Measurements from ENCODE around the gene CNKSR3. TPM values are rescaled to one million over a fixed set of nuclear protein-coding genes. Genes with fewer than 3 reads are reported as not detected.

The CNKSR3 gene
- polyA plus RNA-seq, 1 of the 3 experiments (the other 2 are of a cell fraction): 1.6 TPM

DNA sequence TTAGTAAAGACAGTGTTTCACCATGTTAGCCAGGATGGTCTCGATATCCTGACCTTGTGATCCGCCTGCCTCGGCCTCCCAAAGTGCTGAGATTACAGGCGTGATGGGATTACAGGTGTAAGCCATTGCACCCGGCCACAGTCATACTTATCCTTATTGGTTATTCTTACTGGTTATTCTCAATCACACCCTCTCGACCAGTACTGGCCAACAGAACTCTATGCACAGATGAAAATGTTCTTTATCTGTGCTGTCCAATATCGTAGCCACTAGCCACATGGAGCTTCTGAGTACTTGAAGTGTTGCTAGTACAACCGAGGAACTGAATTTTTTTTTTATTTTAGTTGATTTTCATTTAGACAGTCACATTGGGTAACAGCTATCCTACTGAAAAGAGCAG lies 63.5 kb downstream of the CNKSR3 start:
- Histone ChIP-seq H3K9me2 (no peaks in the 10 kb centered on the region), H4K20me1 (ENCODE audit: insufficient read depth) (no peaks in the 10 kb centered on the region), H3K27ac (ENCODE audit: low read depth in 2 of 2, low read length in 1 of 2) (peak overlapping the region; percentile 89 to 99; a peak in 3 of 4 replicates), H3K36me3 (replicated peaks in 1 of 2; ENCODE audit: control insufficient read depth in 1 of 2, insufficient read depth in 2 of 2, low read length in 1 of 2) (no peaks in the 10 kb centered on the region), H2AFZ (ENCODE audit: low read depth) (no peak overlapping the region), H3K27me3 (ENCODE audit: insufficient read depth) (no peaks in the 10 kb centered on the region), H3K9me3 (no peaks in the 10 kb centered on the region), H3K4me2 (no peak overlapping the region), H3K9ac (no peak overlapping the region), H3F3A (replicated peaks; ENCODE audit: insufficient read depth) (peaks cover 16% of the 10 kb centered on the region), H3K4me1 (ENCODE audit: control insufficient read depth in 1 of 2, insufficient read depth in 2 of 2, low read depth in 1 of 2, low read length in 1 of 2) (peaks cover 23 to 39% of the 10 kb centered on the region in 2 experiments; a peak in 3 of 4 replicates), H3K79me2 (ENCODE audit: insufficient read depth) (peaks cover 3% of the 10 kb centered on the region; the same call in 1 of the 2 replicates), H3K4me3 (ENCODE audit: low read depth in 2 of 2, low read length in 1 of 2) (no peak overlapping the region)
- no peak for TF ChIP-seq GABPA (IDR thresholded peaks at IDR 0.05; ENCODE audit: low read depth)
- TF ChIP-seq MXI1 (IDR thresholded peaks at IDR 0.05; ENCODE audit: low read depth, low read length): no peak
- TF ChIP-seq IRF3 (IDR thresholded peaks at IDR 0.05; ENCODE audit: low read depth, low read length): no peak
- TF ChIP-seq RCOR1 (IDR thresholded peaks at IDR 0.05; ENCODE audit: low read length): no peak
- TF ChIP-seq, protein P1, sequence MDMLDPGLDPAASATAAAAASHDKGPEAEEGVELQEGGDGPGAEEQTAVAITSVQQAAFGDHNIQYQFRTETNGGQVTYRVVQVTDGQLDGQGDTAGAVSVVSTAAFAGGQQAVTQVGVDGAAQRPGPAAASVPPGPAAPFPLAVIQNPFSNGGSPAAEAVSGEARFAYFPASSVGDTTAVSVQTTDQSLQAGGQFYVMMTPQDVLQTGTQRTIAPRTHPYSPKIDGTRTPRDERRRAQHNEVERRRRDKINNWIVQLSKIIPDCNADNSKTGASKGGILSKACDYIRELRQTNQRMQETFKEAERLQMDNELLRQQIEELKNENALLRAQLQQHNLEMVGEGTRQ (IDR thresholded peaks at IDR 0.05; ENCODE audit: borderline replicate concordance, low read depth, low read length): no peak
- TF ChIP-seq YY1 (IDR thresholded peaks at IDR 0.05; ENCODE audit: low read depth): no peak
- TF ChIP-seq FOXM1 (IDR thresholded peaks at IDR 0.05; ENCODE audit: low read depth): no peak
- TF ChIP-seq SIN3A (IDR thresholded peaks at IDR 0.05; ENCODE audit: borderline replicate concordance, low read depth, low read length): no peak
- no peak for TF ChIP-seq EZH2phosphoT487 (IDR thresholded peaks at IDR 0.05; ENCODE audit: borderline replicate concordance, low read depth)
- DNase-seq: no peak
- CTCF ChIA-PET: interaction anchor here (1.1 to 4.0 kb wide), 7 partner anchors 10 to 170 kb away, joined by 3 to 27 read pairs (median 5); partner anchors contain the start of gene CNKSR3
- POLR2A ChIA-PET: interaction anchor here (0.7 to 2.1 kb wide), 2 partner anchors 17 to 64 kb away, joined by 3 to 7 read pairs; partner anchors contain the start of gene CNKSR3
- WGBS (ENCODE audit: low lambda C conversion rate): 92% methylated on average over 8 of the region's 8 CpGs

- Histone ChIP-seq H2AFZ (ENCODE audit: low read depth) (no peak overlapping the region), H3K27me3 (ENCODE audit: insufficient read depth) (no peaks in the 10 kb centered on the region), H3K9me3 (no peaks in the 10 kb centered on the region), H3K27ac (ENCODE audit: low read depth in 2 of 2, low read length in 1 of 2) (peak overlapping the region in 1 of 2 experiments; percentile 74; a peak in 1 of 4 replicates), H3K9me2 (no peaks in the 10 kb centered on the region), H3F3A (replicated peaks; ENCODE audit: insufficient read depth) (peaks cover 16% of the 10 kb centered on the region), H4K20me1 (ENCODE audit: insufficient read depth) (no peaks in the 10 kb centered on the region), H3K4me1 (ENCODE audit: control insufficient read depth in 1 of 2, insufficient read depth in 2 of 2, low read depth in 1 of 2, low read length in 1 of 2) (peaks cover 23 to 31% of the 10 kb centered on the region in 2 experiments; a peak in 3 of 4 replicates), H3K79me2 (ENCODE audit: insufficient read depth) (peaks cover 3% of the 10 kb centered on the region; the same call in 1 of the 2 replicates), H3K9ac (no peak overlapping the region), H3K4me3 (ENCODE audit: low read depth in 2 of 2, low read length in 1 of 2) (no peak overlapping the region), H3K36me3 (replicated peaks in 1 of 2; ENCODE audit: control insufficient read depth in 1 of 2, insufficient read depth in 2 of 2, low read length in 1 of 2) (peaks cover 0 to 7% of the 10 kb centered on the region in 2 experiments), H3K4me2 (no peak overlapping the region)
- CTCF ChIA-PET: interaction anchor here (1.5 to 4.0 kb wide), 3 partner anchors 11 to 168 kb away, joined by 5 to 27 read pairs (median 11); no protein-coding TSS in a partner anchor
- no peak for DNase-seq
- no peak for TF ChIP-seq ELF1 (IDR thresholded peaks at IDR 0.05)
- TF ChIP-seq, protein P2, sequence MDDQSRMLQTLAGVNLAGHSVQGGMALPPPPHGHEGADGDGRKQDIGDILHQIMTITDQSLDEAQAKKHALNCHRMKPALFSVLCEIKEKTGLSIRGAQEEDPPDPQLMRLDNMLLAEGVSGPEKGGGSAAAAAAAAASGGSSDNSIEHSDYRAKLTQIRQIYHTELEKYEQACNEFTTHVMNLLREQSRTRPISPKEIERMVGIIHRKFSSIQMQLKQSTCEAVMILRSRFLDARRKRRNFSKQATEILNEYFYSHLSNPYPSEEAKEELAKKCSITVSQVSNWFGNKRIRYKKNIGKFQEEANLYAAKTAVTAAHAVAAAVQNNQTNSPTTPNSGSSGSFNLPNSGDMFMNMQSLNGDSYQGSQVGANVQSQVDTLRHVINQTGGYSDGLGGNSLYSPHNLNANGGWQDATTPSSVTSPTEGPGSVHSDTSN (IDR thresholded peaks at IDR 0.05): no peak
- no peak for TF ChIP-seq FOXM1 (IDR thresholded peaks at IDR 0.05; ENCODE audit: low read depth)
- no peak for TF ChIP-seq RFX5 (IDR thresholded peaks at IDR 0.05; ENCODE audit: low read length)
- TF ChIP-seq RAD21 (IDR thresholded peaks at IDR 0.05; ENCODE audit: low read length): no peak
- TF ChIP-seq TAF1 (IDR thresholded peaks at IDR 0.05; ENCODE audit: borderline replicate concordance, low read depth, low read length): no peak
- no peak for TF ChIP-seq CTCF (IDR thresholded peaks at IDR 0.05)
- TF ChIP-seq YY1 (IDR thresholded peaks at IDR 0.05; ENCODE audit: low read depth): no peak
- WGBS (ENCODE audit: low lambda C conversion rate): 90% methylated on average over 2 of the region's 2 CpGs
- POLR2A ChIA-PET: no interaction called here
Measured at GRCh38 chr6:154445417-154445816, 65.1 kb downstream of the CNKSR3 start.
